Common myeloid progenitor, CD34-positive (primary cell): ENCODE data around the gene SEMA5B.

Experiments used
- CTCF ChIA-PET: fragments of 350-600 bp; sonication (Branson Sonifier 250); formaldehyde crosslinking; loops from one replicate; lab custom pipeline; 2021; ENCODE audit warnings: antibody characterized with exemption; lab: Charles Lee
- POLR2A ChIA-PET: fragments of 350-600 bp; sonication (Branson Sonifier 250); formaldehyde crosslinking; loops from one replicate; lab custom pipeline; 2021; ENCODE audit warnings: antibody characterized with exemption; lab: Charles Lee
- DNase-seq, 3 donors: peaks; one replicate each; pipeline versions ENCODE4 v3.0.0 to v3.0.0-alpha.2; 2013
- H3K27ac ChIP-seq, 2 experiments: 1 replicate in 1 of 2; 2 replicates in 1 of 2; pipeline ENCODE4 v1.7.0; 2013; ENCODE audit warnings: inconsistent platforms in 2 of 2, low read length in 2 of 2, mild to moderate bottlenecking in 2 of 2, low read depth in 1 of 2, moderate library complexity in 1 of 2; ENCODE audit not compliant: severe bottlenecking in 2 of 2, insufficient read depth in 1 of 2, poor library complexity in 1 of 2
- H3K27me3 ChIP-seq, 5 experiments: replicated peaks in 2 of 5; 1 replicate in 3 of 5; 2 replicates in 2 of 5; pipeline versions ENCODE4 v1.6.1 to v1.7.0; 2013; ENCODE audit warnings: low read length in 4 of 5, mild to moderate bottlenecking in 2 of 5, moderate library complexity in 2 of 5, inconsistent platforms in 1 of 5; ENCODE audit not compliant: insufficient read depth in 5 of 5, control insufficient read depth in 4 of 5
- H3K36me3 ChIP-seq, 4 experiments: 1 replicate in 2 of 4; 2 replicates in 2 of 4; pipeline versions ENCODE4 v1.6.1 to v1.7.0; 2013; ENCODE audit warnings: low read length in 3 of 4, control low read depth in 1 of 4, mild to moderate bottlenecking in 1 of 4; ENCODE audit not compliant: control insufficient read depth in 4 of 4, insufficient read depth in 4 of 4
- H3K4me1 ChIP-seq, 4 experiments: 1 replicate in 3 of 4; 2 replicates in 1 of 4; pipeline versions ENCODE4 v1.6.1 to v1.7.1; 2013; ENCODE audit warnings: low read length in 3 of 4, mild to moderate bottlenecking in 3 of 4, control low read depth in 1 of 4, inconsistent platforms in 1 of 4, moderate library complexity in 1 of 4; ENCODE audit not compliant: control insufficient read depth in 4 of 4, insufficient read depth in 4 of 4; ENCODE audit errors: control extremely low read depth in 1 of 4
- H3K4me3 ChIP-seq, 7 experiments: 1 replicate in 4 of 7; 2 replicates in 3 of 7; pipeline versions ENCODE4 v1.5.1 to v1.7.0; 2013; ENCODE audit warnings: mild to moderate bottlenecking in 7 of 7, low read length in 6 of 7, moderate library complexity in 6 of 7, inconsistent platforms in 2 of 7, low read depth in 2 of 7, control low read depth in 1 of 7; ENCODE audit not compliant: insufficient read depth in 4 of 7, control insufficient read depth in 1 of 7; ENCODE audit errors: extremely low read depth in 1 of 7
- H3K9me3 ChIP-seq, 5 experiments: 1 replicate in 4 of 5; 2 replicates in 1 of 5; pipeline versions ENCODE4 v1.6.1 to v1.7.1; 2013; ENCODE audit warnings: low read length in 4 of 5, mild to moderate bottlenecking in 2 of 5, inconsistent platforms in 1 of 5, low read depth in 1 of 5, moderate library complexity in 1 of 5; ENCODE audit not compliant: control insufficient read depth in 4 of 5, insufficient read depth in 2 of 5; ENCODE audit errors: control extremely low read depth in 1 of 5
- WGBS: methylation state at CpG from one replicate; pipeline ENCODE4 v1.1.5; 2013; ENCODE audit not compliant: insufficient coverage; 5-methylcytosine and 5-hydroxymethylcytosine counted together

The SEMA5B gene

DNA sequence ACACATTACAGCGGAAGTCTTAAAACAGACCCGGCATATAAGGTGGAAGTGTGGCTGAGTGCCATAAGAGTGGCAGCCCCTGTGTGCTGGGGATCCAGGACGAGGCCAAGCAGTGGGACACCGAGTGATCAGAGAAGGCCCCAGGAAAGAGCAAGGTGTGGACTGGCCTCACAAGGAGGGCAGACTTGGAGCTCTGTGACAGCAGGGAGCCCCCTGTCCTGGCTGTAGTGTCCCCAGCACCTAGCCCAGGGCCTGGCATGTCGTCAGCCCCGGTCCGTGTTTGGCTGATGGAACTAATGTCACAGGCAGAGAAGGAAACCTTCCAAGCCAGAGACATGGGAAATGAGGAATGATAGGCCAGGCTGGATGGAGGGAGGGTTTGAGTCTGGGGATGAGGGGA is 44.0 kb upstream of the SEMA5B start:
- Histone ChIP-seq H3K27me3 (no peaks in the 10 kb centered on the region), H3K4me1 (peaks cover 0 to 45% (median 30%) of the 10 kb centered on the region in 4 experiments), H3K36me3 (peaks cover 0 to 8% (median 0%) of the 10 kb centered on the region in 4 experiments), H3K27ac (no peak overlapping the region), H3K9me3 (no peaks in the 10 kb centered on the region), H3K4me3 (no peak overlapping the region)
- ChIA-PET CTCF (interaction anchor here (2.0 kb wide), 1 partner anchor 9 kb away, joined by 8 read pairs; no protein-coding TSS in a partner anchor), POLR2A (interaction anchor here (0.8 kb wide), 1 partner anchor 10 kb away, joined by 3 read pairs; no protein-coding TSS in a partner anchor)
- DNase-seq, result no peak
- 98% methylated on average over 7 of the region's 7 CpGs for WGBS

DNA sequence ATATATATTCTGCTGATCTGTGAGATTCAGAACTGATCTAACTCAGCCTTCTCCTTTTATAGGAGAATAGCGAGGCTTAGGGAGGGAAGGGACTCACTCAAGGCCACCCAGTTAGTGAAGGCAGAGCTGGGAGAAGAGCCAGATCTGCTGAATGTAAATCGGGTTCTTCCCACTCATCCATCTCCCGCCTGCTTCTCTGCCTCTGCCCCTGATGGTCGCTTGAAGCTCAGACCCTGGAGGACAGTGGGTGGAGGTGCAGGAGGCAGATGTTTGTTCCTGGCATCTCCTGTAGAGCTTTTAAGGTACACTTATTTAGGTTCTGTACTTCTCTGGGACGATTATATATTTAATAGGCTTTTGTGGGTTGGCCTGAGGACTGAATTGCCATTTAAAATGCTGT is 43.6 kb upstream of the SEMA5B start:
- ChIA-PET POLR2A (interaction anchor here (0.8 kb wide), 1 partner anchor 11 kb away, joined by 3 read pairs; no protein-coding TSS in a partner anchor), CTCF (interaction anchor here (0.6 to 2.0 kb wide), 3 partner anchors 9 to 43 kb away, joined by 3 to 8 read pairs (median 3); no protein-coding TSS in a partner anchor)
- Histone ChIP-seq H3K4me3 (no peak overlapping the region), H3K27me3 (no peaks in the 10 kb centered on the region), H3K4me1 (peaks cover 0 to 47% (median 30%) of the 10 kb centered on the region in 4 experiments), H3K36me3 (peaks cover 0 to 8% (median 0%) of the 10 kb centered on the region in 4 experiments), H3K27ac (no peak overlapping the region), H3K9me3 (no peaks in the 10 kb centered on the region)
- 75% methylated on average over 1 of the region's 5 CpGs for WGBS
- DNase-seq, result peak in 2 of 3 donors; percentile 42 to 44

DNA sequence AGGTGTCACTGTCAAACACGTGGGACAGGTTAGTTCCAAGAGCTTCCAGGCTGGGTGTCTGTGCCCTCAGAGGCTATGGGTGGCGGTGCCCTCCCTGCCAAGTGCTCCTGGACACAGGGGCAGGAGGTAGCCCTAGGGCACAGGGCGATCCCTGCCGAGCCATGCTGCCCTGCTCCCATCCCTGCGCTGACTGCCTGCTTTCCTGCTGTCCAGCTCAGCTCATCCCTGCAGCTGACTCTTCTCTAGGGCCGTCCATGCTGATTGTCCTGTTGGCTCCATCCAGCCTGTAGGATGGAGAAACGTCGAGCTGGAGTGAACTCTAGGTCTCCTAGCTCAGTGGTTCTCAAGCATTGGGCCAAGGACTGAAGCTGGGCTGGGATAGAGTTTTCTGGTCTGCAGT is 42.9 kb upstream of the SEMA5B start:
- Histone ChIP-seq H3K27me3 (no peaks in the 10 kb centered on the region), H3K27ac (no peak overlapping the region), H3K36me3 (peaks cover 0 to 8% (median 0%) of the 10 kb centered on the region in 4 experiments), H3K9me3 (no peaks in the 10 kb centered on the region), H3K4me3 (no peak overlapping the region), H3K4me1 (peaks cover 0 to 47% (median 30%) of the 10 kb centered on the region in 4 experiments)
- ChIA-PET CTCF (interaction anchor here (0.6 to 2.0 kb wide), 3 partner anchors 10 to 42 kb away, joined by 3 to 8 read pairs (median 3); no protein-coding TSS in a partner anchor), POLR2A (interaction anchor here (0.8 kb wide), 1 partner anchor 11 kb away, joined by 3 read pairs; no protein-coding TSS in a partner anchor)
- no peak for DNase-seq
- 92% methylated on average over 8 of the region's 8 CpGs for WGBS

DNA sequence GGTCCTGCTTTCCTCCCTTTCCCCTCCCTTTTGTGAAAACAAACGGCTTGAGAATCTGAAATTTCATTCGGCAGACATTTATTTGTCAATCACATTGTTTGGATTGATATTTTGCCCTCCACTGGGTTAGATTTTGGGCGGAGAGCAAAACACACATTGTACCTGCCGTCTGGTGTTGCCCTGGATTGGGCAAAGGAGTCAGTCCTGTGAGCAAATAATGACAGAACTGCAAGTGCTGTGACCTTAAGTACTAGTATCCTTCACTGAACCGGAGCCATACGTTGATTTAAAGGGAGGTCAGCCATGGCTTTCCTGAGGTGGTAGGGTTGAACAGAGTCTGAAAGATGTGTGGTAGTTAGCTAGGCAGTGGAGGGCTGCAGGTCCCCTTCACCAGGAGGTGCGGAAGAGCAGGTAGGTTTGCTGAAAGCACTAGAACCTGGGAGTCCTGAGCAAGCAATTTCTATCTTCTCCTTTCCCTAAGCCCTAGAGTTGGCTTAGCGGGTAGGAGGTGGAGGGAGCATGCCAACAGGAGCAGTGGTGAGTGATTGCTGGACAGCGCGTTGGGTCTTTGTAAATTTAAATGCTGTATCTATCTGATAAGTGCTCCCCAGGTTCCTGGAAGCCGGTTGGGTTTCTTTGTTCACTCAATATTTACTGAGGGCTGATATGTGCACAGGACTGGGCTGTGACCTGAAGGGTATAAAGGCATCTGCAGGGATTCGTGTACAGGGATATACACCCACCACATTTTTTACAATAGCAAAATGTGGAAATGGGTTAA is 41.2 kb upstream of the SEMA5B start:
- Histone ChIP-seq H3K9me3 (no peaks in the 10 kb centered on the region), H3K4me3 (peak overlapping the region in 1 of 7 experiments; percentile 82), H3K27me3 (no peaks in the 10 kb centered on the region), H3K4me1 (peaks cover 3 to 55% (median 35%) of the 10 kb centered on the region in 4 experiments), H3K27ac (no peak overlapping the region), H3K36me3 (peaks cover 0 to 8% (median 0%) of the 10 kb centered on the region in 4 experiments)
- POLR2A ChIA-PET, result no interaction called here
- 95% methylated on average over 10 of the region's 12 CpGs for WGBS
- CTCF ChIA-PET, result no interaction called here
- DNase-seq, result no peak

DNA sequence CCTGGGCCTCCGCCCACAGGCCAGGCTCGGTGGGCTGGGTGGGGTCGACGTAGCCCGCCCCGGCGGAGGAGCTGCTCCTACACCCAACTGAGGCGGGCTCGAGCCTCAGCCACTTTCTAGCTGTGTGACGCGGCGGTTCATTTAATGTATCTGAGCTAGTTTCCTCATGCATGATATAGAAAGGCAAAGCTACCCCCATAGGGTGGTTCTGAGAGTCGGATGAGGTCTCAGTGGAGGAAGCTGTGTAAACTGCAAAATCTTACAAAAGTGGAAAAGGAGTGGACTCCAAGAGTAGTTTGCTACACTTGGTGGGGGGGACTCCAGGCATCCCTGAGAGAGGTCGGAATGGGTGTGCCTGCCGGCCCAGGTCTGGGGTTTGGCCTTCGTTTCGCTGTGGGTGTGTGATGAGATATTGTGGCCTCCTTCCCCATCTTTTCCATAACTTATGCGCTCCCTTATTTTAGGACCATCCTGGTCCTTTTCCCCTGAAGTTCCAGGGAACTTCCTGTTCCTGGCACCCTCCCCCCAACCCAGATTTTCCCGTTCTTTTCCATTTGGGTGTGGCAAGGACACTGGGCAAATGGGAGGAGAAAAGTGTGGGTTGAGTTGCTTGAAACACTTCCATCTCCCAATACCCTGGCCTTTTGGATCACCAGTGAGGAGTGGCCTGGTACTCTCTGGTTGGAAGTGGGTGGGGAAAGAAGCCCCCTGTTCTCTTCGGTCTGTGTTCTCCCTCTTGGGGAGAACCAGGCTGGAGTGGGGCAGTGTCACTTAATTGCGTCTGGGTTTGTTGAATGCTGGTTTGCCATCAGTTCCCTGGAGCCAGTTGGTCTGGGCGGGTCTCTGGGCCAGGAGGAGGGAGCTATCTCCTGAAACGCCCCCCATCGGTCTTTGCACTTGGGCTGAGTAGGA is 40.4 kb upstream of the SEMA5B start:
- peaks cover 0 to 5% (median 0%) of the 10 kb centered on the region in 4 experiments for H3K36me3 ChIP-seq
- H3K9me3 ChIP-seq, result no peaks in the 10 kb centered on the region
- H3K4me1 ChIP-seq, result peaks cover 3 to 54% (median 35%) of the 10 kb centered on the region in 4 experiments
- 61% methylated on average over 8 of the region's 24 CpGs for WGBS
- CTCF ChIA-PET, result interaction anchor here (0.7 to 1.5 kb wide), 5 partner anchors 9 to 126 kb away, joined by 3 to 6 read pairs (median 5); partner anchors contain the start of gene SEMA5B
- peak overlapping the region; percentile 69 to 85 (median 82) for H3K4me3 ChIP-seq
- POLR2A ChIA-PET, result no interaction called here
- H3K27ac ChIP-seq, result peak overlapping the region in 1 of 2 experiments; percentile 47
- peak in 2 of 3 donors; percentile 20 to 36 for DNase-seq
- no peaks in the 10 kb centered on the region for H3K27me3 ChIP-seq

DNA sequence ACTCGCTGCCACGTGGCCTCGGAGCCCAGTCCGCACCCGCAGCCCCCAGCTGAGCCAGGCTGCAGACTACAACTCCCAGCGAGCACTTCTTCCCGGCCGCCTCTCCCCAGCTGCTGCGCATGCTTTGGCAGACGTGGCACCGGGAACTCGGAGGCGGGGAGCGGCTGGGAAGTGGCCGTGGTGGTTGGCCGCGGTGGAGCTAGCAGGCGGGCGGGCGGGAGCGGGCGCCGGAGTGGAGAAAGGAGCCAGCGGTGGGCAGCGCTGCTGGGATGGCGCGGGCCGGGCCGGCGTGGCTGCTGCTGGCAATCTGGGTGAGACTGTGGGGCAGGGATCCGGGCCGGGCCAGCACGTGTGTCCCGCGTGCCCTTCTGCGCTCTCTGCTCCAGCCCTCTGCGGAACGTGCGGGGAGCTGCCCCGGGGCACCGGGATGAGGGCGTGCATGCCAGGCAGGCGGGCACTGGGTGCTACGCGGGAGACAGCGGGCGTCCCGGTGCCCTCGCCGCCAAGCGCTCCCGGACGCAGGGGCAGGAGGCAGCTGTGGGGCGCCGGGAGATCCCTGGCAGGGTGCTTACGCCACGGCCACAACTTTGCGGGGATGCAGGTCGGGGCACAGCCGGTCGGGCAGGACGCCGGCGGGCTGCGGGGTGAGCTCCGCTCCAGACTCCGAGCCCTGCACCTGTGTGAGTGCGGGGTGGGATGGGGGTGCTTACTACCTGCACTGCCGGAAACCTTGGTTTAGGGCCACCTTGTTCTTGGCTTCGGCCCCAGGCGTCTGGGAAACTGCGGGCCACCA is 39.5 kb upstream of the SEMA5B start, which contains the start of gene PDIA5:
Gene PDIA5, plus strand, starts transcription at position 130 of the 793 bp plus-strand sequence. Its CDS starts 140 bp downstream, at position 270.
- WGBS, result 0% methylated on average over 58 of the region's 72 CpGs
- CTCF ChIA-PET, result interaction anchor here (0.7 to 1.5 kb wide), 6 partner anchors 9 to 177 kb away, joined by 3 to 6 read pairs (median 4); partner anchors contain the start of gene SEMA5B
- H3K27ac ChIP-seq, result peak within 1 kb of the TSS in 1 of 2 experiments; percentile 47
- H3K4me1 ChIP-seq, result peaks cover 3 to 46% (median 27%) of the 10 kb centered on the region in 4 experiments
- no peaks in the 10 kb centered on the region for H3K9me3 ChIP-seq
- H3K27me3 ChIP-seq, result no peaks in the 10 kb centered on the region
- peak within 1 kb of the TSS; percentile 69 to 85 (median 82) for H3K4me3 ChIP-seq
- POLR2A ChIA-PET, result interaction anchor here (1.5 kb wide), 1 partner anchor 19 kb away, joined by 5 read pairs; no protein-coding TSS in a partner anchor
- DNase-seq, result peak; percentile 65 to 75 (median 65)
- H3K36me3 ChIP-seq, result peaks cover 0 to 2% (median 0%) of the 10 kb centered on the region in 4 experiments
